Astrocyte (in vitro differentiated cells and primary cell): ENCODE measurements around the gene SLC38A6.

ENCODE experiments used
- EZH2 ChIP-seq: IDR thresholded peaks from 2 replicates; pipeline ENCODE4 v1.6.1; 2012; ENCODE audit warnings: mild to moderate bottlenecking, low read length, inconsistent platforms; ENCODE audit not compliant: insufficient read depth
- TF ChIP-seq, protein P1 (sequence below): IDR thresholded peaks from 2 replicates; pipeline ENCODE4 v1.5.1; 2011; ENCODE audit warnings: low read depth, mild to moderate bottlenecking, inconsistent platforms, low read length, moderate library complexity; ENCODE audit not compliant: insufficient read depth

DNA sequence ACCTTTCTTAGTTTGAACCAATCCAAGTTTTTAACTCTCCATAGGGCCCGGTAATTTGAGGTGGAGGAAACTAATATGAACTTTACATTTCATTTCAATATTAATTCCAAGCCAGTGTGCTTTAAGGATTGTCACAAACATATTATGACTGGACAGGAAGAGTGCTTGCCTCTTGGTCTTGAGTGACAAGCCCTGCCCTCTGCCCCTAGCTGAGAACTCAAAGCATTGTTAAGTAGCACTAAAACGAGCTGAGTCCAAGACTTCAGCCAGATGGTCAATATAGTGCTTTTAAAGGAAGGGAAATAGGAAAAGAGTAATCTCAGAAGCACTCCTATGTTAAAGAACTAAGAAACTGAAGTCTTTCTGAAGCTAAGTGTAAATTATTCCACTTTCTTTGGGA, 17.3 kb upstream of the SLC38A6 start:
- TF ChIP-seq, protein P1, sequence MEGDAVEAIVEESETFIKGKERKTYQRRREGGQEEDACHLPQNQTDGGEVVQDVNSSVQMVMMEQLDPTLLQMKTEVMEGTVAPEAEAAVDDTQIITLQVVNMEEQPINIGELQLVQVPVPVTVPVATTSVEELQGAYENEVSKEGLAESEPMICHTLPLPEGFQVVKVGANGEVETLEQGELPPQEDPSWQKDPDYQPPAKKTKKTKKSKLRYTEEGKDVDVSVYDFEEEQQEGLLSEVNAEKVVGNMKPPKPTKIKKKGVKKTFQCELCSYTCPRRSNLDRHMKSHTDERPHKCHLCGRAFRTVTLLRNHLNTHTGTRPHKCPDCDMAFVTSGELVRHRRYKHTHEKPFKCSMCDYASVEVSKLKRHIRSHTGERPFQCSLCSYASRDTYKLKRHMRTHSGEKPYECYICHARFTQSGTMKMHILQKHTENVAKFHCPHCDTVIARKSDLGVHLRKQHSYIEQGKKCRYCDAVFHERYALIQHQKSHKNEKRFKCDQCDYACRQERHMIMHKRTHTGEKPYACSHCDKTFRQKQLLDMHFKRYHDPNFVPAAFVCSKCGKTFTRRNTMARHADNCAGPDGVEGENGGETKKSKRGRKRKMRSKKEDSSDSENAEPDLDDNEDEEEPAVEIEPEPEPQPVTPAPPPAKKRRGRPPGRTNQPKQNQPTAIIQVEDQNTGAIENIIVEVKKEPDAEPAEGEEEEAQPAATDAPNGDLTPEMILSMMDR: no peak
- TF ChIP-seq EZH2: no peak
